ENCODE measurements around the gene TTC7B. TPM values are rescaled to one million over a fixed set of nuclear protein-coding genes. Genes with fewer than 3 reads are reported as not detected.

Gene TTC7B
- total RNA-seq, 4 donors from 2014 or later, result 0.18 to 53.6 (median 11.2) TPM

GRCh38 chr14:90587252-90587910 lies 228.8 kb downstream of the TTC7B start:
- TF ChIP-seq CTCF (IDR thresholded peaks at IDR 0.05) (no peak), POLR2A (IDR thresholded peaks at IDR 0.05) (no peak)
- Histone ChIP-seq H3K27me3 (no peaks in the 10 kb centered on the region), H3K27ac (no peak overlapping the region)

GRCh38 chr14:90585106-90585505 lies 231.1 kb downstream of the TTC7B start:
- no peak for TF ChIP-seq POLR2A (IDR thresholded peaks at IDR 0.05)
- H3K27me3 ChIP-seq, result no peaks in the 10 kb centered on the region

More at GRCh38 chr14:90587252-90587910, 228.8 kb downstream of the TTC7B start:
- Histone ChIP-seq H3K36me3 (no peaks in the 10 kb centered on the region), H3K4me3 (no peak overlapping the region), H3K9me3 (no peaks in the 10 kb centered on the region), H3K4me1 (no peaks in the 10 kb centered on the region)
- no peak for DNase-seq

GRCh38 chr14:90583916-90584605 lies 232.2 kb downstream of the TTC7B start:
- TF ChIP-seq CTCF (IDR thresholded peaks at IDR 0.05) (no peak), POLR2A (IDR thresholded peaks at IDR 0.05) (no peak)
- Histone ChIP-seq H3K4me1 (no peaks in the 10 kb centered on the region), H3K9me3 (no peaks in the 10 kb centered on the region), H3K36me3 (no peaks in the 10 kb centered on the region), H3K27ac (no peak overlapping the region), H3K27me3 (no peaks in the 10 kb centered on the region), H3K4me3 (no peak overlapping the region)
- DNase-seq, result no peak

More at GRCh38 chr14:90585106-90585505, 231.1 kb downstream of the TTC7B start:
- Histone ChIP-seq H3K9me3 (no peaks in the 10 kb centered on the region), H3K4me3 (no peak overlapping the region), H3K4me1 (no peaks in the 10 kb centered on the region), H3K27ac (no peak overlapping the region), H3K36me3 (no peaks in the 10 kb centered on the region)
- DNase-seq, result no peak

GRCh38 chr14:90583427-90583826 lies 232.8 kb downstream of the TTC7B start:
- no peak overlapping the region for H3K4me3 ChIP-seq
- H3K36me3 ChIP-seq, result no peaks in the 10 kb centered on the region
- H3K27ac ChIP-seq, result no peak overlapping the region
- no peaks in the 10 kb centered on the region for H3K27me3 ChIP-seq
- no peak for TF ChIP-seq POLR2A (IDR thresholded peaks at IDR 0.05)
- no peak for TF ChIP-seq CTCF (IDR thresholded peaks at IDR 0.05)
- no peak for DNase-seq
- H3K4me1 ChIP-seq, result no peaks in the 10 kb centered on the region
- no peaks in the 10 kb centered on the region for H3K9me3 ChIP-seq

GRCh38 chr14:90582166-90582565 lies 234.1 kb downstream of the TTC7B start:
- no peak for DNase-seq
- H3K27me3 ChIP-seq, result no peaks in the 10 kb centered on the region

More at GRCh38 chr14:90582166-90582565, 234.1 kb downstream of the TTC7B start:
- TF ChIP-seq POLR2A (IDR thresholded peaks at IDR 0.05), result no peak
- no peak for TF ChIP-seq CTCF (IDR thresholded peaks at IDR 0.05)
- Histone ChIP-seq H3K4me1 (no peaks in the 10 kb centered on the region), H3K36me3 (no peaks in the 10 kb centered on the region), H3K9me3 (no peaks in the 10 kb centered on the region), H3K27ac (no peak overlapping the region), H3K4me3 (no peak overlapping the region)

Measured in Peyer's patch (tissue), 4 donors.